ENCODE data around the gene SPRED1. TPM values are rescaled to one million over a fixed set of nuclear protein-coding genes. Genes with fewer than 3 reads are reported as not detected.

The SPRED1 gene
- total RNA-seq, 4 donors from 2014 or later, result 3.7 to 7.2 (median 5.3) TPM

DNA sequence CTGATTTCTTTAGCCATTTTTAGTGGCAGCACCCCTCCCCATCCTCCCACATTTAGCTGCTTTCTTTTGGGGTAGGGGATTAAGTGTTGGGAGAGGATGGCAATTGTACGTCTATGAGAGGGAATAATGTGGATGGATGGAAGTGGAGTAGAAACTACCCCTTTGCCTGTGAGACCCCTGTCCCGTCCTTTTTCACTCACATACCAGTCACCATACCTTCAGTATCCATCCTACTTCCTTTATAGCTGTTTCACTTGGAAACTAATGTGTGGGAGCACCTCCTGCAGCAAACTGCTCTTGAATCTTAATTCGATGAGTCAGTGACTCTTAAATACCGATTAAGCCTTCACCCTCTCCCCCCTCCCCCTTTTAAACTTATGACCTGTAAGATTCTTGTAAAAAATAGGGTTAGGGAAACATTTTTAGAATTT lies 730 bp downstream of the SPRED1 start:
- Histone ChIP-seq H3K27ac (peak overlapping the region; percentile 87 to 95 (median 93)), H3K27me3 (no peaks in the 10 kb centered on the region), H3K4me3 (peak overlapping the region; percentile 72 to 94 (median 88)), H3K9me3 (no peaks in the 10 kb centered on the region), H3K36me3 (no peaks in the 10 kb centered on the region), H3K4me1 (peaks cover 0 to 29% of the 10 kb centered on the region in 2 donors)
- intact Hi-C loops (cut with DNase I; ENCODE audit: low total_unique reads), result loop anchor here (5.0 to 10.0 kb wide), 4 partner anchors 101 to 1679 kb away; partner anchors contain the start of genes CDIN1, FAM98B and FSIP1
- DNase-seq, result no peak
- ATAC-seq, result no peak
- in situ Hi-C loops (cut with MboI; ENCODE audit: low sequenced_read_pairs in 4 of 4), result no loop called here
- TF ChIP-seq CTCF (IDR thresholded peaks at IDR 0.05 in 4 of 5, conservative IDR thresholded peaks at IDR 0.05 in 1 of 5), result no peak
- no peak for TF ChIP-seq POLR2A (IDR thresholded peaks at IDR 0.05)

DNA sequence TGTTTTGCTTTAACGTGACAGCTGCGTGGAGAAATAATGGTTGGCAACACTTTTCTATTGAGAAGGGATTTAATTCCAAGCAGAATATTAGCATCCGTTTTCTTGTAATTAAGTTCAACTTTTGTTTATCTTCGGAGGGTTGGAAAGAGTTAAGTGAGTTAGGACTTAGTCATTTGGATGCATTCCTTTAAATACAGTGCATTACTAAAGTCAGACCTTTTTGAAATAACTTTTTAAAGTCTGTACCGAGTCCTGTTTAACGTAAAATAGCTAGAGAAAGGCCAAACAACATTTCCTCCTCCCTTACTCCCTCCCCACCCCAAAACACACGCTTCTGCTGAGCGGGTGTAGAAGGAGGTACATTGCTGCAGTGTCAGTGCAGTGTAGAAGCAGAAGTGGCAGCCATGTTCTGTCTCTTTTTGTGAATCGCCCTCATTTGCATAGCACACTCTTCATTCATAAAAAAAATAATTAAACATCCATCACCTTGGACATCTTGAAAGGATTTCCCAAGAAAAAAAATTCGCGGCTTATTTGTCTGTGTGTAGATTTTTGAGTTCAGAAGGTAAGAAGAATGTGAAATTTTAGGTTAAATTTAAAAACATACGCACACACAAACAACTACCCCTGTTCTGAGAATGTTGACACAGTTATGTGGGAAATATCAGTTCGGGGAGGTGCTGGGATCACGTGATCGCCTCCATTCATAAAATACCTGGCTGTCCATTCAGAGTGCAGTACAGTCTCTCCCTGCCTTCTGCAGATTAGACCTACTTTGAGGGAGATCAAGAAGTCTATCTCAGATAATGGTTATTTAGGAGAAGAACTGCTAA lies 1.6 kb downstream of the SPRED1 start:
- Histone ChIP-seq H3K4me1 (peaks cover 0 to 29% of the 10 kb centered on the region in 2 donors), H3K9me3 (no peaks in the 10 kb centered on the region), H3K27me3 (no peaks in the 10 kb centered on the region), H3K4me3 (peak overlapping the region; percentile 72 to 94 (median 88)), H3K36me3 (no peaks in the 10 kb centered on the region), H3K27ac (peak overlapping the region; percentile 87 to 95 (median 93))
- in situ Hi-C loops (cut with MboI; ENCODE audit: low sequenced_read_pairs in 4 of 4) (no loop called here), intact Hi-C loops (cut with DNase I; ENCODE audit: low total_unique reads) (loop anchor here (5.0 to 10.0 kb wide), 4 partner anchors 101 to 1679 kb away; partner anchors contain the start of genes CDIN1, FAM98B and FSIP1)
- DNase-seq, result peak; percentile 18 to 27
- TF ChIP-seq CTCF (IDR thresholded peaks at IDR 0.05 in 4 of 5, conservative IDR thresholded peaks at IDR 0.05 in 1 of 5) (no peak), POLR2A (IDR thresholded peaks at IDR 0.05) (no peak)
- no peak for ATAC-seq

- ATAC-seq, result no peak
- intact Hi-C loops (cut with DNase I; ENCODE audit: low total_unique reads), result loop anchor here (5.0 to 10.0 kb wide), 3 partner anchors 99 to 1681 kb away; partner anchors contain the start of gene CDIN1
- Histone ChIP-seq H3K9me3 (no peaks in the 10 kb centered on the region), H3K4me1 (peaks cover 0 to 28% of the 10 kb centered on the region in 2 donors), H3K27ac (peak overlapping the region in 2 of 4 donors; percentile 26 to 46), H3K27me3 (no peaks in the 10 kb centered on the region), H3K4me3 (peak overlapping the region in 3 of 4 donors; percentile 0 to 92 (median 7)), H3K36me3 (no peaks in the 10 kb centered on the region)
- in situ Hi-C loops (cut with MboI; ENCODE audit: low sequenced_read_pairs in 4 of 4), result no loop called here
- TF ChIP-seq POLR2A (IDR thresholded peaks at IDR 0.05), result no peak
- no peak for DNase-seq
These were observed 3.1 kb downstream of the SPRED1 start for GRCh38 chr15:38255690-38256089.

DNA sequence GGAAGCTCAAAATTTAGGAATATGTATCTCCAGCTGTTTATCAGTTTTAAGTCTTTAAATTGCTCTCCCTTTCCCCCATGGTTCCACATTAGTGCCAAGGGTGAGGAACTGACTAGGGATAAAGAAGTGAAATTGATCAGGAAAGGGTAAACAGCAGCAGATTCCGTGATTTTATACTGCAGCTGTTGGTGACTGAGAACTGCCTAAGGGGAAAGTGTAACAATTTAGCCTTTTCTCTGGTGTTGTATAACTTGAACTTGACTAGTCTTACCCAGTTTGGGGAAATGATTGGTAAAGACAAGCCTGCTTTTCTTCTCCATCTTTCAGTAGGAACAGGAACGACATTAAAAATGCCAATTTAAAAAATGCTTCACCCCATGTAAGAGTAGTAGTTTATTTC lies 5.0 kb downstream of the SPRED1 start:
- in situ Hi-C loops (cut with MboI; ENCODE audit: low sequenced_read_pairs in 4 of 4), result no loop called here
- Histone ChIP-seq H3K27me3 (no peaks in the 10 kb centered on the region), H3K4me3 (no peak overlapping the region), H3K4me1 (peaks cover 0 to 23% of the 10 kb centered on the region in 2 donors), H3K36me3 (no peaks in the 10 kb centered on the region), H3K9me3 (no peaks in the 10 kb centered on the region), H3K27ac (peak overlapping the region in 1 of 4 donors; percentile 46)
- no peak for DNase-seq
- intact Hi-C loops (cut with DNase I; ENCODE audit: low total_unique reads), result loop anchor here (5.0 to 10.0 kb wide), 3 partner anchors 97 to 1683 kb away; partner anchors contain the start of gene CDIN1
- no peak for TF ChIP-seq POLR2A (IDR thresholded peaks at IDR 0.05)
- TF ChIP-seq CTCF (IDR thresholded peaks at IDR 0.05 in 4 of 5, conservative IDR thresholded peaks at IDR 0.05 in 1 of 5), result no peak
- no peak for ATAC-seq

DNA sequence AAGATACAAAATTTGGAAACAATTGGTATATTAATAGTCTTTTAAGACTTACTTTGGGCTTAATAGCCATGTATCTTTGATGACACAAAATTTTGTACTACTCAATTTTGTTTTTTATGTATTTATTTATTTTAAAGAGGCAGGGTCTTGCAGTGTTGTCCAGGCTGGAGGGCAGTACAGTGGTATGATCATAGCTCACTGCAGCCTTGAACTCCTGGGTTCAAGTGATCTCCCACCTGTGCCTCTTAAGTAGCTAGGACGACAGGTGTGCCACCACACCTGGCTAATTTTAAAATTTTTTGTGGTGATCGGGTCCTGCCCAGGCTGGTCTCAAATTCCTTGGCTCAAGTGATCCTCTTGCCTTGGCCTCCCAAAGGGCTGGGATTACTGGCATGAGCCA lies 6.5 kb downstream of the SPRED1 start:
- intact Hi-C loops (cut with DNase I; ENCODE audit: low total_unique reads), result loop anchor here (5.0 to 10.0 kb wide), 3 partner anchors 96 to 1684 kb away; partner anchors contain the start of gene CDIN1

More for the DNA sequence above, 6.5 kb downstream of the SPRED1 start:
- DNase-seq (no peak), ATAC-seq (no peak)
- H3K27ac ChIP-seq, result no peak overlapping the region
- H3K4me1 ChIP-seq, result peaks cover 0 to 15% of the 10 kb centered on the region in 2 donors
- no peaks in the 10 kb centered on the region for H3K36me3 ChIP-seq
- no peaks in the 10 kb centered on the region for H3K9me3 ChIP-seq
- H3K27me3 ChIP-seq, result no peaks in the 10 kb centered on the region
- no peak overlapping the region for H3K4me3 ChIP-seq
- in situ Hi-C loops (cut with MboI; ENCODE audit: low sequenced_read_pairs in 4 of 4), result no loop called here
- TF ChIP-seq CTCF (IDR thresholded peaks at IDR 0.05 in 4 of 5, conservative IDR thresholded peaks at IDR 0.05 in 1 of 5), result no peak
- no peak for TF ChIP-seq POLR2A (IDR thresholded peaks at IDR 0.05)

Data from gastrocnemius medialis (tissue), 4 donors.